ENCODE measurements around the gene NSD2.

The NSD2 gene

DNA sequence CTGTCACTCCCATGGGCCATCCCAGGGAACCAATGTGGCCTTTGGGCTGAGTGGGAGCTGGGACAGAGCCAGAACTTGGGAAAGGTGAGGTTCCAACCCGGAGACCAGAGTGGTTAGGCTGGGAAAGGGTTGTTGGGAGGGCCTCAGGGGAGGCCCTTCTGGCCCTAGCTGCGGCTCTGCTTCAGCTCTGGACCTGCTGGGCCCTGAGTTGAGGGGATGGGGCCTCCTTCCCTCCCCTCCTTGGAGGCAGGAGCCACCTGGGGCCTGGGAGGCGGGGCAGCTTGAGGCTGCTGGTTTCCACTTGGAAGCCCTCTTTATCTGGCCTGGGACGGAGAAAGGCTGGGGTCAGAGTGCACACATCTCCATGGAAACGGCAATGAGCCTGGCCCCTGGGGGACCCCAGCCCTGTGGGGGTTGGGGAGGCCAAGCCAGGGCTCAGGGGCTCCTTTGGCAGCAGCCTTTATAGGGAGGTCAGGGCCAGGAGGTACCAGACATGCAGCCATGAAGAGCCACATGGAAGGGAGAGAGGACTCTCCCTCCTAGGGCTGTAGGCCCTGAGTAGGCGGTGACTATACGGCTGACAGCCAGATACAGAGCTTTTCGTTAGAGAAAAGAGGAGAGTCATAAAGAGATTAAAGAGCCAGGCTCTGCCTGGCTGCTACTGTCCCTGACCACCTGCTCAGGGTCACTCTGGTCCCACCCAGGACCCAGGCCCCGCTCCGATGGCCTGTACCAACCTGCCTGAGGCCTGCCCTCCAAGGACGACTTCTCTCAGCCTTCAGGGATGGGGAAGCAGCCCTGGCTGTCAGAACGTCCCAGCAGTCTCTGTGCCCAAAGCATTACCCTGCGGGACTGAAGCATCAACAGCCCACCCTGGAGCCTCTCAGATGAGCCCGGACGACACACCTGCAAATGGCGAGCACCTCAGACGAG lies 6.9 kb upstream of the NSD2 start:
- DNase-seq: no peak

GRCh38 chr4:1866189-1866661 lies 5.0 kb upstream of the NSD2 start:
- no peak for DNase-seq

GRCh38 chr4:1868293-1868692 lies 2.9 kb upstream of the NSD2 start:
- no peak for DNase-seq

DNA sequence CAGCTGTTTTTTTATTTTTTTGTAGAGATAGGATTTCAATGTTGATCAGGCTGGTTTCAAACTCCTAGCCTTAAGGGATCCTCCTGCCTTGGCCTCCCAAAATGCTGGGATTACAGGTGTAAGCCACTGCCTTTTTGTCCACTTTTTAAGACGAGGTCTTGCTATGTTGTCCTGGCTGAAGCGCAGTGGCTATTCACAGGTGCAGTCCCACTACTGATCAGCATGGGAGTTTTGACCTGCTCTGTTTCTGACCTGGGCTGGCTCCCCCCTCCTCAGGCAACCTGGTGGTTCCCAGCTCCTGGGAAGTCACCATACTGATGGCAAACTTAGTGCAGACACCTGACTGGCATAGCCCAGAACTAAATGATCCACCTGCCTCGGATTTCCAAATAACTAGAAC lies 2.3 kb upstream of the NSD2 start:
- DNase-seq: no peak

DNA sequence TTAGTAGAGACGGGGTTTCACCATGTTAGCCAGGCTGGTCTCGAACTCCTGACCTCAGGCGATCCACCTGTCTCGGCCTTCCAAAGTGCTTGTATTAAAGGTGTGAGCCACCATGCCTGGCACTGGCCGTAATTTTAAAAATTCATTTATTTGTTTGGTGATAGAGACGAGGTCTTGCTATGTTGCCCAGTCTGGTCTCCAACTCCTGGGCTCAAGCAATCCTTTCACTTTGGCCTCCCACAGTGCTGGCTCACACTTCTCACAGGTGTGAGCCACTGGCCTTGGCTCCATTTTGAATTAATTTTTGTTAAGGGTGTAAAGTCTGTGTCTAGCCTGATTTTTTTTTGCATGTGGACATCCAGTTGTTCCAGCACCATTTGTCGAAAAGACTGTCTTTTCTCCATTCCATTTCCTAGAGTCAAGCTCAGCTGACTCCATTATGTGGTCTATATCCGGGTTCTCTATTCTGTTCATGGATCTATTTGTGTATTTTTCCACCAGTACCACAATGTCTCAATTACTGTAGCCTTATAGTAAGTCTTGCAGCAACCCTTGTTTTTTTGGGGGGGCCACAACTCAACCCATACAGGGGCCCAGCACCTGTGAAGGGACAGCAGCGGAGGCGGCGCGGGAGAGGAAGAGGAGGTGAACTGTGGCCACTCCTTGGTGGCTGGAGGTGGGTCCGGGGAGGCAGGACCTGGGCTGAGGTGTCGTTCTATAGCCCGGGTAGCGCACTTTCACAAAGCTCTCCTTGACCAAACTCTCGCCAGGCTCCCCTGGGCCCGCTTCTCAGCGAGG lies 1.5 kb upstream of the NSD2 start:
- DNase-seq: no peak

GRCh38 chr4:1870328-1870577 lies 940 bp upstream of the NSD2 start:
- peak; percentile 24 for DNase-seq

DNA sequence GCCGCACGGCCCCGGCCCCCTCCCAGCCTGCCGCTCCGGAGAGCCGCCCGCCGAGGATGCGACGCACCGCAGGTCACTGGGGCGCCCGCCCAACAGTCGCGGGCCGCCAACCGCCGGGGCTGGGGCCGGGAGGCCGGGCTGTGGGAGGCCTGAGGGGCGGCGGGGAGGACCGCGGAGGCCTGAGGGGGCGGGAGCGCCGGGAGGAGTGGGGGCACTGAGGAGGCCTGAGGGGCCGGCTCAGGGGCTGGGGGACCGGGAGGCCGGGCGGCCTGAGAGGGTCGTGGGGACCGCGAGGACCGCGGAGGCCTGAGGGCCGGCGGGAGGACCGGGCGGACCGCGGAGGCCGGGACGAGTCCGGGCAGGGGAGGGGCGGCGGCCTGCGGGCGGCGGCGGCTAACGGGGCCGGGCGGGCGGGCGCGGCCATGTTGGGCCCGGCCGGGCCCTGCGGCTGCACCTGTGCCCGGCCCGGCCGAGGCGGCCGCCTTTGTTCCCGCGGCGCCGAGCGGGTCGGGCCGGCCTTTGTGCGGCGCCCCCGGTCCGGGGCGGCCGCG lies 353 bp downstream of the NSD2 start:
- no peak for DNase-seq

DNA sequence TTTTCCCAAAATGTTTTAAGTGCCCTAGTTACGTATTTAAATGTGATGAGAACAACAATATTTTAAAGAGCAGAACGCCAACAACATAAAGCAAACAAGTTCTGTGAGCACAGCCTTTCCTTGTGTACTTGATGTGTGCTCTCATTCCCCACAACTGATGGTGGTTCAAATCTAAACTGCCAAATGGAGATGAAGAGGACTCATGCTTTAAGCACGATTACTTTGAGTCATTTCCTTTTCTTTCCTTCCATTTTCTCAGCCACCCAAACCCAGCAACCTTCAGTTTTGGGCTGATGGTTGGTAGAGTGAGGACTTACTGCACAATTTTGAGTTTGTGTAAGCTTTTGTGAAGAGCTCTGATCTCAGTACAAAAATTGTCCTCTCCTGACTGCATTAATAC lies 1.7 kb downstream of the NSD2 start:
- no peak for DNase-seq

- DNase-seq: no peak
Observed at GRCh38 chr4:1873291-1873690, 2.1 kb downstream of the NSD2 start.

- DNase-seq: no peak
Observed at GRCh38 chr4:1873776-1874175, 2.6 kb downstream of the NSD2 start.

- DNase-seq: no peak
Observed at GRCh38 chr4:1874201-1874600, 3.0 kb downstream of the NSD2 start.

- no peak for DNase-seq
Observed at GRCh38 chr4:1879485-1879884, 8.3 kb downstream of the NSD2 start.

GRCh38 chr4:1880332-1880731 lies 9.1 kb downstream of the NSD2 start:
- no peak for DNase-seq

GRCh38 chr4:1882850-1883271 lies 11.7 kb downstream of the NSD2 start:
- DNase-seq: no peak

DNA sequence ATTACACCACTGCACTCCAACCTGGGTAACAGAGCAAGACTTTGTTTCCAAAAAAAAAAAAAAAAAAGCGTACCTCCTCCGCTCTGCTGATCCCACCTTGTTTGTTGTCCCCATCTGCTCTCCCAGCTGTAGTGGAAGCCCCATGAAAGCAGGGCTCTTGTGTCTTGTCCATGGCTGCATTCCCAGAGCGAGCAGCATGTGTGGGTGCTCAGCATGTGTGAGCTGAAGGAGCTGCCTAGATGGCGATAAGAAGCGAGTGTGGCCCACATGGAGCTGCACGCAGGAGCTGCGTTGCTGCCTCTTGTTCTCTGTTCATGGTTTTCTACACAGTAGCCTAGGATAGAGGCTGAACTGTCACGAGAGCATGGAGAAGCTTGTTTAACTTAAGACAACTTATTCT lies 12.4 kb downstream of the NSD2 start:
- DNase-seq: no peak

DNA sequence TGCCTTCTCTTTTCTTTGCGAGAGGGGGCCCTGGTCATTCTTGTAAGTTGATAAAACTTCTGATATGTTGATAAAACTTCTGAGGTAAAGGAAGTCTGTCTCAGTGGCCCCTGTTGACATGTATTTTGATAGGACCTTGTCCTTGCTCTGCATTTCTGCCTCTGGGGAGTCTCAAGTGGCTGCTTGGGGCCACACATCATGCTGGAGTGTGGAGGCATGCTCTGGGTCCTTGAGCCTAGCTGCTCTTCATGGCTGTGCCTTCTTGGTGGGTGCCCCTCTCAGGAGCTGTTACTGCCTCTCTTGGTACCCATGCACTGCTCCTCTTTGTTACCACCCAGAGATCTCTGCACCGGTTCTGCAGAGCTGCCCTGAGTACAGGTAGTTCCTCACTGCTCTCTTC lies 14.2 kb downstream of the NSD2 start:
- no peak for DNase-seq

GRCh38 chr4:1887052-1887451 lies 15.9 kb downstream of the NSD2 start:
- DNase-seq: no peak

- no peak for DNase-seq
Observed at GRCh38 chr4:1890979-1891570, 19.9 kb downstream of the NSD2 start.

DNA sequence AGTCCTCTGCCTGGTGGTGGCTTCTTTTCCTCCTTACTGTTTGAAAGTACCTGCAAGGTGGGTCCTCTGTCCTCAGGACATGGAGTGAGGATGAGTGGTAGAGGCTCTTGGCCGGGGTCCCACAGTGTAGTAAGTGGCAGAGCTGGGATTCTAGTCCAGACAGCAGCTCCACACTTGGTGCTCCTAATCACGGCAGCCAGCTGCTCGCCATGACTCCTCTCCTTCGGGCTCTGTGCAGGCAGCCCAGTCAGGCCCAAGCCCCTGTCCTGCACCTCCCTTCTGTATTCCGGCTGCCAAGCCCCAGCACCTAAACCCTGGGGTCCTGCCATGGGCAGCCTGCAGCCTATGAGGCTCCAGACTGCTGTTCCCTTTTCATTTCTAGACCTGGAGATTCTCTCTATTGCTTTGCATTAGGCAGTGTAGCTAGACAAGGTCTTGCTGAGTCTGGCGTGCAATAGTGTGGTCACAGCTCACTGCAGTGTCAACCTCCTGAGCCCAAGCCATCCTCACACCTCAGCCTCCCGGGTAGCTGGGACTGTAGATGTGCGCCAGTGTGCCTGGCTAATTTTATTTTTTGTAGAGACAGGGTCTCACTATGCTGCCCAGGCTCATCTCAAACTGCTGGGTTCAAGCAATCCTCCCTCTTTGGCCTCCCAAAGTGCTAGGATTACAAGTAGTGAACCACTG lies 24.9 kb downstream of the NSD2 start:
- DNase-seq: no peak

GRCh38 chr4:1896658-1896991 lies 25.4 kb downstream of the NSD2 start:
- no peak for DNase-seq

- DNase-seq: no peak
Observed at GRCh38 chr4:1898007-1898406, 26.8 kb downstream of the NSD2 start.

GRCh38 chr4:1898681-1899080 lies 27.5 kb downstream of the NSD2 start:
- no peak for DNase-seq
